Heart left ventricle (tissue), 16 donors: ENCODE measurements around the gene SLC2A4RG. TPM values are rescaled to one million over a fixed set of nuclear protein-coding genes. Genes with fewer than 3 reads are reported as not detected.
A peak's percentile ranks its signal among the peaks of the same experiment; 100 is the strongest.

ENCODE experiments used
- ATAC-seq, 4 donors: fragments of 200-7000 bp; cut with Tn5 transposase; one replicate each; pipeline ENCODE4 v1.9.1; 2020 to 2022; ENCODE audit warnings: moderate library complexity in 4 of 4, mild to moderate bottlenecking in 3 of 4, moderate number of reproducible peaks in 1 of 4
- DNase-seq, 5 donors: peaks; one replicate each; pipeline ENCODE4 v3.0.0-alpha.2; 2020
- H3K27ac ChIP-seq, 12 donors: fragments of 200-600 bp; sonication (generic) in 4 of 12; one replicate each; pipeline versions ENCODE4 v1.5.0 to v1.8.0; 2016 to 2022; ENCODE audit warnings: mild to moderate bottlenecking in 2 of 12
- H3K27me3 ChIP-seq, 9 donors: fragments of 200-600 bp; sonication (generic) in 2 of 9; one replicate each; pipeline versions ENCODE4 v1.5.1 to v1.8.0; 2016 to 2022; ENCODE audit warnings: mild to moderate bottlenecking in 3 of 9
- H3K36me3 ChIP-seq, 9 donors: fragments of 200-600 bp; sonication (generic) in 2 of 9; one replicate each; pipeline versions ENCODE4 v1.5.0 to v1.8.0; 2018 to 2022; ENCODE audit warnings: mild to moderate bottlenecking in 2 of 9
- H3K4me1 ChIP-seq, 12 donors: fragments of 200-600 bp; sonication (generic) in 4 of 12; one replicate each; pipeline versions ENCODE4 v1.5.0 to v1.8.0; 2016 to 2022; ENCODE audit warnings: mild to moderate bottlenecking in 3 of 12
- H3K4me3 ChIP-seq, 12 donors: fragments of 200-600 bp; sonication (generic) in 4 of 12; one replicate each; pipeline versions ENCODE4 v1.5.0 to v1.8.0; 2017 to 2022; ENCODE audit warnings: mild to moderate bottlenecking in 9 of 12, moderate library complexity in 4 of 12
- H3K9me3 ChIP-seq, 12 donors: fragments of 200-600 bp; sonication (generic) in 4 of 12; one replicate each; pipeline versions ENCODE4 v1.5.0 to v1.8.0; 2016 to 2022; ENCODE audit warnings: mild to moderate bottlenecking in 1 of 12
- POLR2A ChIP-seq, 2 donors: fragments of 450-650 bp; IDR thresholded peaks; one replicate each; pipeline ENCODE4 v1.6.1; 2017; ENCODE audit warnings: antibody characterized with exemption in 2 of 2, mild to moderate bottlenecking in 2 of 2, moderate library complexity in 2 of 2
- WGBS, 4 donors: extraction: QIAGEN DNeasy Blood & Tissue Kit in 2 of 4; methylation state at CpG; one replicate each; pipeline versions ENCODE4 v1.1.5 to v1.1.7; 2013 to 2018; 5-methylcytosine and 5-hydroxymethylcytosine counted together
- intact Hi-C, 10 donors: fragments of 100-400 bp; cut with DNase I; formaldehyde crosslinking; loops; one replicate each; pipeline versions ENCODE4 v1.11.1 to v1.14.2; 2022
- polyA plus RNA-seq, 2 donors: library from polyadenylated mRNA; stranded (reverse); fragments of 200-250 nt; gene quantifications; one replicate each; pipeline ENCODE4 v1.2.3, GENCODE V29; 2013
- total RNA-seq, 9 donors: library from RNA; depleted of rRNA in 2 of 9; stranded (reverse); fragments of >200 nt in 2 of 9; fragmentation: NEBNext Ultra II Directional in 3 of 9; extraction: Animal tissue kit (Norgen Biotek cat#: 25700) in 3 of 9; gene quantifications; one replicate each; pipeline versions ENCODE4 v1.1.0 to v1.2.4, GENCODE V29; 2016 to 2023
- TF ChIP-seq, protein P1 (sequence below), 12 donors: fragments of 200-600 bp; sonication (generic) in 4 of 12; IDR thresholded peaks; one replicate each; pipeline versions ENCODE4 v1.5.0 to v1.8.0; 2018 to 2022; ENCODE audit warnings: antibody characterized with exemption in 12 of 12, mild to moderate bottlenecking in 5 of 12
- donor health status: ischemic (EF 13 %, LVEDD 7.1; RV severe dilation, severe dysfunction).
- donor health status: healthy with polysubstance abuse.
- donor health status: DM: no; HTN: yes; CAD: no.
- donor health status: DM: no; HTN: no; CAD: no.
- donor health status: ischemic (EF 25% LVEDD 6.9; RV normal size, moderate dysfunction).
- donor health status: ischemic (EF 25% LVEDD 5.7; RV mildly dilated, moderate dysfunction).
- donor health status: healthy.
- donor health status: DM: yes; HTN: yes; CAD: no.
- donor health status: ischemic (EF 35%, LVEDD 5.7; RV mildly dilated, moderate dysfunction).
- donor health status: nonischemic (EF 11% LVEDD 7.7; RV severe dilation, severe dysfunction).
- donor health status: DM: yes; HTN: yes; CAD: no.
- donor health status: PGD.
- donor health status: ischemic (EF 29% LVEDD 5.4; RV normal size, mild dysfunction).
- donor health status: nonischemic (EF 23%, LVEDD 6.1; RV moderate dilation, normal function).

The SLC2A4RG gene
- total and polyA plus RNA-seq, 11 donors: 18.3 to 82.5 (median 70.7) TPM

DNA sequence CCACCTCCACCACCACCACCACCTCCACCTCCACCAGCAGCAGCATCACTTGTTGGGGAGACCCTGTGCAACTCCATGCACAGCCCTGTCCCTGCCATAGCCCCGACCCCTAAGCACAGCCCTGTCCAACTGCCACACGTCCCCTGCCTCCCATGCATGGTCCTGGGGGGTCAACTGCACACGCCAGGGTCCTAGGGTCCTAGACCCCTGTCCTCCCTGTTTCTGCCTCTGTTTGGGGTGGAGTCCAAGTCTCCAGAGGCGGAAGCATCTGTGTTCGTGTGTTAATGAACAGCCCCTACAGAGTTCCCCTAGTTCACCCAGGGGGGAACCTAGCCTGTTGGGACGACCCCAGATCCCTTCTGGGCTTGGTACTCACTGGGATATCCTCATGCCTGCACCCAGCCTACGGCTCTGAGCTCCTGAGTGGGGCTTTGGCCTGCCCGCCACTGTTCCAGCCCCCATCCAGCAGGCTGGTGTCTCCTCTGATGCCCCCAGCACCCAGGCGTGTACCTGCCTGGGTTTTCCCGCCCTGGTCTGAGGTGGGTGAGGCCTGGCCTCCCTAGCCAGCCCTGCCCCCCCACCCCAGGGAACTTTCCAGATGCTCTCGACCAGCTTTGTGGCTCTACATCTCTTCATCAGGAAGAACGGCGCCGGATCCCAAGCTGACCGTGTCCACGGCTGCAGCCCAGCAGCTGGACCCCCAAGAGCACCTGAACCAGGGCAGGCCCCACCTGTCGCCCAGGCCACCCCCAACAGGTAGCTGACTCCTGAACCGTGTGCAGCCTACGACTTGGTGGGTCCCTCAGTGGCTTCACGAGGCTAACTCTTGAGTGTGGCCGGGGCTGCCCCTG lies 45.6 kb upstream of the SLC2A4RG start:
- 92 to 97% (median 94%) methylated on average over 18 to 21 of the region's 21 CpGs for WGBS, 4 donors
- H3K27ac ChIP-seq: peak overlapping the region in 1 of 12 donors; percentile 17
- TF ChIP-seq, protein P1, sequence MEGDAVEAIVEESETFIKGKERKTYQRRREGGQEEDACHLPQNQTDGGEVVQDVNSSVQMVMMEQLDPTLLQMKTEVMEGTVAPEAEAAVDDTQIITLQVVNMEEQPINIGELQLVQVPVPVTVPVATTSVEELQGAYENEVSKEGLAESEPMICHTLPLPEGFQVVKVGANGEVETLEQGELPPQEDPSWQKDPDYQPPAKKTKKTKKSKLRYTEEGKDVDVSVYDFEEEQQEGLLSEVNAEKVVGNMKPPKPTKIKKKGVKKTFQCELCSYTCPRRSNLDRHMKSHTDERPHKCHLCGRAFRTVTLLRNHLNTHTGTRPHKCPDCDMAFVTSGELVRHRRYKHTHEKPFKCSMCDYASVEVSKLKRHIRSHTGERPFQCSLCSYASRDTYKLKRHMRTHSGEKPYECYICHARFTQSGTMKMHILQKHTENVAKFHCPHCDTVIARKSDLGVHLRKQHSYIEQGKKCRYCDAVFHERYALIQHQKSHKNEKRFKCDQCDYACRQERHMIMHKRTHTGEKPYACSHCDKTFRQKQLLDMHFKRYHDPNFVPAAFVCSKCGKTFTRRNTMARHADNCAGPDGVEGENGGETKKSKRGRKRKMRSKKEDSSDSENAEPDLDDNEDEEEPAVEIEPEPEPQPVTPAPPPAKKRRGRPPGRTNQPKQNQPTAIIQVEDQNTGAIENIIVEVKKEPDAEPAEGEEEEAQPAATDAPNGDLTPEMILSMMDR (IDR thresholded peaks at IDR 0.05): no peak
- no peak for TF ChIP-seq POLR2A (IDR thresholded peaks at IDR 0.05)
- H3K27me3 ChIP-seq: no peaks in the 10 kb centered on the region
- intact Hi-C loops: loop anchor here in 1 of 10 donors (10.0 kb wide), 1 partner anchor 281 kb away; the partner anchor contains the start of gene SAMD10
- ATAC-seq: no peak
- H3K9me3 ChIP-seq: no peaks in the 10 kb centered on the region
- no peak overlapping the region for H3K4me3 ChIP-seq
- peaks cover 0 to 39% (median 13%) of the 10 kb centered on the region in 9 donors for H3K36me3 ChIP-seq
- DNase-seq: no peak
- H3K4me1 ChIP-seq: peaks cover 11 to 57% (median 30%) of the 10 kb centered on the region in 12 donors

DNA sequence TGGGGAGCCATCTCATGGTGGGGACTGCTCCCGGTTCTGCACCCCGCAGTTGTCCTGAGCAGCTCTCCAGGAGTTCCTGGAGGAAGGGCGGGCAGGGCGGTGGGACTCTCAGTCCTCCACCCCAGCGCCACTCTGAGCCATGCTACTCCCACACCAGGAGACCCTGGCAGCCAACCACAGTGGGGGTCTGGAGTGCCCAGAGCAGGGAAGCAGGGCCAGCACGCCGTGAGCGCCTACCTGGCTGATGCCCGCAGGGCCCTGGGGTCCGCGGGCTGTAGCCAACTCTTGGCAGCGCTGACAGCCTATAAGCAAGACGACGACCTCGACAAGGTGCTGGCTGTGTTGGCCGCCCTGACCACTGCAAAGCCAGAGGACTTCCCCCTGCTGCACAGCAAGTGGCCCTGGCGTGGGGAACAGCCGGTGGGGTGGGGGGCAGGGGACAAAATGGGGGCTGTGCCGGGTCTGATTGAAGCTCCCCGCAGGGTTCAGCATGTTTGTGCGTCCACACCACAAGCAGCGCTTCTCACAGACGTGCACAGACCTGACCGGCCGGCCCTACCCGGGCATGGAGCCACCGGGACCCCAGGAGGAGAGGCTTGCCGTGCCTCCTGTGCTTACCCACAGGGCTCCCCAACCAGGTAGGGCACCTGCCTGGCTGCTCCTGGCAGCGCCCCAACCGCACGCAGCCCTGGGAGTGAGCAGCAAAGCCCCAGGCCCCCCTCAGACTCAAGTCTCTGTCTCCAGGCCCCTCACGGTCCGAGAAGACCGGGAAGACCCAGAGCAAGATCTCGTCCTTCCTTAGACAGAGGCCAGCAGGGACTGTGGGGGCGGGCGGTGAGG lies 44.8 kb upstream of the SLC2A4RG start:
- H3K4me1 ChIP-seq: peaks cover 11 to 64% (median 37%) of the 10 kb centered on the region in 12 donors
- peaks cover 0 to 41% (median 15%) of the 10 kb centered on the region in 9 donors for H3K36me3 ChIP-seq
- intact Hi-C loops: loop anchor here in 1 of 10 donors (10.0 kb wide), 1 partner anchor 280 kb away; the partner anchor contains the start of gene SAMD10
- WGBS, 4 donors: 83 to 92% (median 88%) methylated on average over 17 to 37 of the region's 37 CpGs
- no peak overlapping the region for H3K4me3 ChIP-seq
- H3K27me3 ChIP-seq: no peaks in the 10 kb centered on the region
- DNase-seq (no peak), ATAC-seq (no peak)
- TF ChIP-seq, protein P1 (IDR thresholded peaks at IDR 0.05): no peak
- TF ChIP-seq POLR2A (IDR thresholded peaks at IDR 0.05): no peak
- H3K27ac ChIP-seq: peak overlapping the region in 7 of 12 donors; percentile 17 to 89 (median 78)
- H3K9me3 ChIP-seq: no peaks in the 10 kb centered on the region

DNA sequence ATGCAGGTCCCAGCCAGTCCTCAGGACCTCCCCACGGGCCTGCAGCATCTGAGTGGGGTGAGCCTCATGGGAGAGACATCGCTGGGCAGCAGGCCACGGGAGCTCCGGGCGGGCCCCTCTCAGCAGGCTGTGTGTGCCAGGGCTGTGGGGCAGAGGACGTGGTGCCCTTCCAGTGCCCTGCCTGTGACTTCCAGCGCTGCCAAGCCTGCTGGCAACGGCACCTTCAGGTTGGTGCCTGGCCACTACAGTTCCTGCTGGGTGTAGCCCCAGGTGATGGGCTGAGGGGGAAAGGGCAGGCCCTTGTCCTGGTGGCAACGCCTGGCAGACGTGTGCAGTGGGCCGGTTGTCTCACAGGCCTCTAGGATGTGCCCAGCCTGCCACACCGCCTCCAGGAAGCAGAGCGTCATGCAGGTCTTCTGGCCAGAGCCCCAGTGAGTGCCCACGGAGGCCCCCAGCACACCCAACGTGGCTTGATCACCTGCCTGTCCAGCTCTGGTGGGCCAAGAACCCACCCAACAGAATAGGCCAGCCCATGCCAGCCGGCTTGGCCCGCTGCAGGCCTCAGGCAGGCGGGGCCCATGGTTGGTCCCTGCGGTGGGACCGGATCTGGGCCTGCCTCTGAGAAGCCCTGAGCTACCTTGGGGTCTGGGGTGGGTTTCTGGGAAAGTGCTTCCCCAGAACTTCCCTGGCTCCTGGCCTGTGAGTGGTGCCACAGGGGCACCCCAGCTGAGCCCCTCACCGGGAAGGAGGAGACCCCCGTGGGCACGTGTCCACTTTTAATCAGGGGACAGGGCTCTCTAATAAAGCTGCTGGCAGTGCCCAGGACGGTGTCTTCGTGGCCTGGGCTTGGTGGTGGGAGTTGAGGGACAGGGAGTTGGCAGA lies 43.9 kb upstream of the SLC2A4RG start:
- intact Hi-C loops: loop anchor here in 1 of 10 donors (10.0 kb wide), 1 partner anchor 279 kb away; the partner anchor contains the start of gene SAMD10
- peaks cover 11 to 71% (median 38%) of the 10 kb centered on the region in 12 donors for H3K4me1 ChIP-seq
- peak; percentile 61 to 82 (median 70) for ATAC-seq
- no peaks in the 10 kb centered on the region for H3K9me3 ChIP-seq
- 64 to 77% (median 73%) methylated on average over 15 to 25 of the region's 25 CpGs for WGBS, 4 donors
- DNase-seq: peak; percentile 71 to 90 (median 82)
- no peak overlapping the region for H3K4me3 ChIP-seq
- no peaks in the 10 kb centered on the region for H3K27me3 ChIP-seq
- TF ChIP-seq, protein P1 (IDR thresholded peaks at IDR 0.05): no peak
- TF ChIP-seq POLR2A (IDR thresholded peaks at IDR 0.05): no peak
- peak overlapping the region in 11 of 12 donors; percentile 11 to 89 (median 73) for H3K27ac ChIP-seq
- H3K36me3 ChIP-seq: peaks cover 0 to 45% (median 20%) of the 10 kb centered on the region in 9 donors
